Ascending aorta (tissue), 2 donors: ENCODE data around the gene MTNR1A. TPM values are rescaled to one million over a fixed set of nuclear protein-coding genes. Genes with fewer than 3 reads are reported as not detected.
"Not testable (repeated sequence)": the region's sequence is repeated elsewhere in the genome, so short reads cannot be mapped to it uniquely, and the experiment has no call there.

Source experiments
- DNase-seq, 2 donors: peaks; one replicate each; pipeline ENCODE4 v3.0.0-alpha.2; 2019; ENCODE audit warnings: low spot score in 2 of 2
- H3K27ac ChIP-seq, 2 donors: fragments of 200-600 bp; sonication (generic); one replicate each; pipeline ENCODE4 v1.5.1; 2016 to 2017; ENCODE audit warnings: mild to moderate bottlenecking in 1 of 2
- H3K27me3 ChIP-seq: fragments of 200-600 bp; sonication (generic); one replicate; pipeline ENCODE4 v1.5.1; 2017
- H3K36me3 ChIP-seq, 2 donors: fragments of 200-600 bp; sonication (generic); one replicate each; pipeline ENCODE4 v1.5.1; 2016
- H3K4me1 ChIP-seq, 2 donors: fragments of 200-600 bp; sonication (generic); one replicate each; pipeline ENCODE4 v1.5.1; 2016 to 2017; ENCODE audit warnings: mild to moderate bottlenecking in 1 of 2
- H3K4me3 ChIP-seq, 2 donors: fragments of 200-600 bp; sonication (generic); one replicate each; pipeline ENCODE4 v1.5.1; 2016 to 2017; ENCODE audit warnings: mild to moderate bottlenecking in 1 of 2
- H3K9me3 ChIP-seq, 2 donors: fragments of 200-600 bp; sonication (generic); one replicate each; pipeline ENCODE4 v1.5.1; 2016
- CTCF ChIP-seq, 3 experiments: fragments of 200-600 bp in 2 of 3; fragments of 450-650 bp in 1 of 3; sonication (generic) in 2 of 3; IDR thresholded peaks; one replicate each; pipeline ENCODE4 v1.5.1; 2016 to 2019; ENCODE audit warnings: antibody characterized with exemption in 3 of 3, mild to moderate bottlenecking in 1 of 3, moderate library complexity in 1 of 3
- intact Hi-C: fragments of 100-400 bp; cut with DNase I; formaldehyde crosslinking; loops from one replicate; pipeline ENCODE4 v1.15.1; 2023
- total RNA-seq: library from RNA; depleted of rRNA; stranded (reverse); fragments of >200 nt; gene quantifications from one replicate; pipeline ENCODE4 v1.1.0, GENCODE V29; 2016

MTNR1A gene
- total RNA-seq, 1 donor from 2014 or later: not detected

GRCh38 chr4:186536285-186536684 is 19.1 kb downstream of the MTNR1A start:
- Histone ChIP-seq H3K4me3 (no peak overlapping the region), H3K27me3 (no peaks in the 10 kb centered on the region), H3K27ac (no peak overlapping the region), H3K9me3 (no peaks in the 10 kb centered on the region), H3K36me3 (no peaks in the 10 kb centered on the region), H3K4me1 (no peaks in the 10 kb centered on the region)
- intact Hi-C loops: no loop called here
- no peak for DNase-seq
- no peak for TF ChIP-seq CTCF (IDR thresholded peaks at IDR 0.05)

- no peak overlapping the region for H3K27ac ChIP-seq
- no peak for TF ChIP-seq CTCF (IDR thresholded peaks at IDR 0.05)
- DNase-seq: no peak
- no peak overlapping the region for H3K4me3 ChIP-seq
- intact Hi-C loops: no loop called here
- H3K4me1 ChIP-seq: no peaks in the 10 kb centered on the region
- no peaks in the 10 kb centered on the region for H3K9me3 ChIP-seq
- H3K27me3 ChIP-seq: no peaks in the 10 kb centered on the region
- H3K36me3 ChIP-seq: no peaks in the 10 kb centered on the region
Measured at GRCh38 chr4:186534056-186534455, 21.3 kb downstream of the MTNR1A start.

- H3K27ac ChIP-seq, H3K4me3 ChIP-seq, H3K4me1 ChIP-seq, H3K27me3 ChIP-seq, intact Hi-C loops, H3K36me3 ChIP-seq, DNase-seq, H3K9me3 ChIP-seq: not testable (repeated sequence)
Measured at GRCh38 chr4:186523927-186524326, 31.4 kb downstream of the MTNR1A start.

- Histone ChIP-seq H3K27me3 (no peaks in the 10 kb centered on the region), H3K4me3 (no peak overlapping the region), H3K4me1 (no peaks in the 10 kb centered on the region), H3K36me3 (no peaks in the 10 kb centered on the region), H3K27ac (no peak overlapping the region), H3K9me3 (no peaks in the 10 kb centered on the region)
- TF ChIP-seq CTCF (IDR thresholded peaks at IDR 0.05): no peak
- intact Hi-C loops: no loop called here
- no peak for DNase-seq
Measured at GRCh38 chr4:186516287-186516686, 39.1 kb downstream of the MTNR1A start.

GRCh38 chr4:186514271-186514950 is 41.0 kb downstream of the MTNR1A start:
- H3K4me1 ChIP-seq: no peaks in the 10 kb centered on the region
- TF ChIP-seq CTCF (IDR thresholded peaks at IDR 0.05): no peak
- H3K4me3 ChIP-seq: no peak overlapping the region
- no peak overlapping the region for H3K27ac ChIP-seq
- H3K9me3 ChIP-seq: no peaks in the 10 kb centered on the region
- no peaks in the 10 kb centered on the region for H3K36me3 ChIP-seq
- no peaks in the 10 kb centered on the region for H3K27me3 ChIP-seq
- intact Hi-C loops: no loop called here
- DNase-seq: no peak

GRCh38 chr4:186504771-186505170 is 50.6 kb downstream of the MTNR1A start:
- not testable (repeated sequence) for H3K27me3 ChIP-seq

GRCh38 chr4:186502231-186502630 is 53.1 kb downstream of the MTNR1A start:
- no peaks in the 10 kb centered on the region for H3K4me1 ChIP-seq
- no peaks in the 10 kb centered on the region for H3K9me3 ChIP-seq
- no peak for DNase-seq
- H3K4me3 ChIP-seq: no peak overlapping the region
- no peak overlapping the region for H3K27ac ChIP-seq
- TF ChIP-seq CTCF (IDR thresholded peaks at IDR 0.05): no peak
- no peaks in the 10 kb centered on the region for H3K27me3 ChIP-seq
- intact Hi-C loops: no loop called here
- no peaks in the 10 kb centered on the region for H3K36me3 ChIP-seq

More at GRCh38 chr4:186504771-186505170, 50.6 kb downstream of the MTNR1A start:
- DNase-seq, H3K9me3 ChIP-seq, intact Hi-C loops, H3K27ac ChIP-seq, H3K4me1 ChIP-seq, H3K36me3 ChIP-seq, H3K4me3 ChIP-seq: not testable (repeated sequence)
